22Rv1 (cell line): ENCODE data around the gene CCNF.
"Not testable (repeated sequence)": the region's sequence is repeated elsewhere in the genome, so short reads cannot be mapped to it uniquely, and the experiment has no call there.

Source experiments
- H3K27ac ChIP-seq: fragments of 450-650 bp; 2 replicates; pipeline ENCODE4 v1.5.1; 2017
- CTCF ChIP-seq: fragments of 450-650 bp; IDR thresholded peaks from 2 replicates; pipeline ENCODE4 v1.5.1; 2017; ENCODE audit warnings: mild to moderate bottlenecking
- ZFX ChIP-seq: fragments of 450-650 bp; IDR thresholded peaks from 2 replicates; pipeline ENCODE4 v1.6.1; 2017; ENCODE audit warnings: antibody characterized with exemption, borderline replicate concordance

Gene CCNF

GRCh38 chr16:2439598-2439997 is 10.4 kb downstream of the CCNF start:
- no peak overlapping the region for H3K27ac ChIP-seq
- no peak for TF ChIP-seq ZFX

- H3K27ac ChIP-seq, result not testable (repeated sequence)
Observed at GRCh38 chr16:2441143-2441804, 12.0 kb downstream of the CCNF start.

- H3K27ac ChIP-seq, result no peak overlapping the region
- TF ChIP-seq CTCF, result no peak
- no peak for TF ChIP-seq ZFX
Observed at GRCh38 chr16:2443555-2443954, 14.3 kb downstream of the CCNF start.

- no peak overlapping the region for H3K27ac ChIP-seq
- TF ChIP-seq CTCF (no peak), ZFX (no peak)
Observed at GRCh38 chr16:2447920-2448583, 18.8 kb downstream of the CCNF start.

- TF ChIP-seq CTCF (no peak), ZFX (no peak)
- no peak overlapping the region for H3K27ac ChIP-seq
Observed at GRCh38 chr16:2449118-2449517, 19.9 kb downstream of the CCNF start.

- TF ChIP-seq ZFX (no peak), CTCF (no peak)
- no peak overlapping the region for H3K27ac ChIP-seq
Observed at GRCh38 chr16:2450535-2450934, 21.3 kb downstream of the CCNF start.

GRCh38 chr16:2450975-2451381 is 21.7 kb downstream of the CCNF start:
- TF ChIP-seq CTCF, result no peak
- H3K27ac ChIP-seq, result no peak overlapping the region

GRCh38 chr16:2451851-2452320 is 22.6 kb downstream of the CCNF start:
- no peak overlapping the region for H3K27ac ChIP-seq
- TF ChIP-seq ZFX (no peak), CTCF (no peak)
